HepG2 (cell line): ENCODE results near the gene CDK3. TPM values are rescaled to one million over a fixed set of nuclear protein-coding genes. Genes with fewer than 3 reads are reported as not detected.

Source experiments
- ATAC-seq: fragments of 200-7000 bp; cut with Tn5 transposase; 3 replicates; pipeline ENCODE4 v1.9.1; 2020; ENCODE audit warnings: mild to moderate bottlenecking, moderate library complexity
- BruUV-seq: library from RNA; stranded (reverse); fragments of 400-500 nt; replicated peaks from 2 replicates; lab custom pipeline; 2021; lab: Mats Ljungman, UMichigan
- CTCF ChIA-PET: fragments of 300-600 bp; formaldehyde crosslinking; extraction: SDS; loops from one replicate; lab custom pipeline; 2021; ENCODE audit warnings: low total read pairs, inconsistent platforms, low intra/inter-chr PET ratio; lab: Yijun Ruan, JAX
- POLR2A ChIA-PET: fragments of 350-600 bp; sonication (Branson Sonifier 250); formaldehyde crosslinking; loops from one replicate; lab custom pipeline; 2020; ENCODE audit warnings: antibody characterized with exemption, inconsistent platforms; lab: Yijun Ruan, JAX
- DNase-seq: peaks from one replicate; pipeline ENCODE4 v3.0.0-alpha.2; 2015; ENCODE audit warnings: low spot score
- FAIRE-seq: peaks from 3 replicates; lab custom pipeline; 2011; peaks lifted over from hg19 to GRCh38; lab: Jason Lieb, UNC
- H2AFZ ChIP-seq: one replicate; pipeline ENCODE4 v1.6.1; 2011; ENCODE audit warnings: low read length, inconsistent platforms
- H3K27ac ChIP-seq: fragments of 300-600 bp; 3 replicates; pipeline ENCODE4 v1.8.0; 2011; ENCODE audit warnings: mixed run types, mild to moderate bottlenecking, mixed read lengths, low read length, inconsistent platforms; ENCODE audit not compliant: insufficient read depth; ENCODE audit errors: extremely low read length
- H3K27me3 ChIP-seq, 2 experiments: fragments of 200-600 bp in 1 of 2; 2 replicates in 1 of 2; 3 replicates in 1 of 2; pipeline versions ENCODE4 v1.6.0 to v1.8.0; 2011; ENCODE audit warnings: low read length in 2 of 2, mild to moderate bottlenecking in 2 of 2, moderate library complexity in 2 of 2, inconsistent platforms in 1 of 2; ENCODE audit not compliant: insufficient read depth in 2 of 2, control insufficient read depth in 1 of 2
- H3K36me3 ChIP-seq, 2 experiments: fragments of 200-600 bp in 1 of 2; replicated peaks in 1 of 2; 2 replicates in 1 of 2; 3 replicates in 1 of 2; pipeline versions ENCODE4 v1.5.1 to v1.8.0; 2011; ENCODE audit warnings: low read length in 2 of 2, inconsistent platforms in 1 of 2; ENCODE audit not compliant: insufficient read depth in 2 of 2, control insufficient read depth in 1 of 2
- H3K4me1 ChIP-seq: 2 replicates; pipeline ENCODE4 v1.5.1; 2012; ENCODE audit warnings: low read length, inconsistent platforms; ENCODE audit not compliant: insufficient read depth
- H3K4me2 ChIP-seq: 2 replicates; pipeline ENCODE4 v1.6.0; 2011; ENCODE audit warnings: low read depth, low read length, inconsistent platforms
- H3K4me3 ChIP-seq, 3 experiments: fragments of 200-600 bp in 1 of 3; sonication (generic), shearing (Covaris generic) in 1 of 3; replicated peaks in 1 of 3; 2 replicates each; pipeline ENCODE4 v1.5.1; 2011 to 2016; ENCODE audit warnings: low read length in 3 of 3, inconsistent platforms in 2 of 3, low read depth in 2 of 3, mild to moderate bottlenecking in 2 of 3, control low read depth in 1 of 3, mixed read lengths in 1 of 3; ENCODE audit not compliant: insufficient read depth in 1 of 3
- H3K79me2 ChIP-seq: one replicate; pipeline ENCODE4 v1.6.1; 2011; ENCODE audit warnings: low read length, inconsistent platforms; ENCODE audit not compliant: insufficient read depth
- H3K9ac ChIP-seq: 2 replicates; pipeline ENCODE4 v1.6.0; 2011; ENCODE audit warnings: mild to moderate bottlenecking, low read depth, low read length, inconsistent platforms; ENCODE audit not compliant: insufficient read depth
- H3K9me3 ChIP-seq: 2 replicates; pipeline ENCODE4 v1.5.1; 2012; ENCODE audit warnings: mild to moderate bottlenecking, low read length
- H4K20me1 ChIP-seq: 2 replicates; pipeline ENCODE4 v1.6.0; 2011; ENCODE audit warnings: inconsistent platforms, mild to moderate bottlenecking, low read length, moderate library complexity; ENCODE audit not compliant: insufficient read depth
- ZMYM2 ChIP-seq: sonication (generic); formaldehyde crosslinking; IDR thresholded peaks from 2 replicates; pipeline ENCODE4 v1.8.0; 2022; ENCODE audit warnings: mild to moderate bottlenecking, missing genetic modification reagents
- ZNF687 ChIP-seq: sonication (generic); formaldehyde crosslinking; IDR thresholded peaks from 2 replicates; pipeline ENCODE4 v1.5.1; 2020; ENCODE audit warnings: mild to moderate bottlenecking, missing genetic modification reagents, moderate library complexity
- WGBS: methylation state at CpG from one replicate; pipeline ENCODE4 v1.1.6; 2017; ENCODE audit warnings: low lambda C conversion rate; 5-methylcytosine and 5-hydroxymethylcytosine counted together
- in situ Hi-C: cut with HindIII; loops from 2 replicates; pipeline ENCODE4 v1.10.0; 2017; ENCODE audit warnings: low pct_unique_long_range_greater_than_20kb; ENCODE audit not compliant: extremely low pct_ligation_motif_present
- intact Hi-C: fragments of 100-400 bp; cut with micrococcal nuclease; formaldehyde crosslinking; loops from one replicate; pipeline ENCODE4 v1.10.0; 2022; ENCODE audit not compliant: unreplicated experiment
- polyA plus RNA-seq, 8 experiments: library from polyadenylated mRNA; depleted of rRNA in 3 of 8; stranded (reverse) in 7 of 8; unstranded in 1 of 8; fragments of >200 nt; fragmentation: Illumina TruSeq in 4 of 8; extraction: Trizol in 4 of 8; gene quantifications; 2 replicates each; pipeline versions ENCODE4 v1.2.1 to v1.2.3, GENCODE V29; 2011 to 2016; ENCODE audit warnings: low read depth in 4 of 8, missing spikeins in 1 of 8, mixed read lengths in 1 of 8; ENCODE audit not compliant: insufficient read depth in 1 of 8
- total RNA-seq, 5 experiments: library from RNA; depleted of rRNA; stranded (reverse); fragments of >200 nt; fragmentation: Illumina TruSeq; extraction: Trizol; gene quantifications; 2 replicates each; pipeline ENCODE4 v1.2.3, GENCODE V29; 2016; ENCODE audit warnings: low read depth in 1 of 5

CDK3 gene
- total and polyA plus RNA-seq, 2 of the 13 experiments (the other 11 are each of a cell fraction or from before 2014, with no cell fraction given): 5.8 to 11.4 TPM

- no peak for DNase-seq
Measured at GRCh38 chr17:76024353-76024752, 23.7 kb downstream of the CDK3 start.

More at GRCh38 chr17:76024353-76024752, 23.7 kb downstream of the CDK3 start:
- no TSS peak for BruUV-seq
- no peaks in the 10 kb centered on the region for H4K20me1 ChIP-seq
- H3K9ac ChIP-seq: no peak overlapping the region
- no peak for FAIRE-seq
- 100% methylated on average over 1 of the region's 9 CpGs for WGBS
- no peaks in the 10 kb centered on the region for H3K79me2 ChIP-seq
- CTCF ChIA-PET: no interaction called here
- no peaks in the 10 kb centered on the region; a peak in 1 of 5 replicates for H3K27me3 ChIP-seq
- H3K4me1 ChIP-seq: peaks cover 40% of the 10 kb centered on the region
- in situ Hi-C loops (no loop called here), intact Hi-C loops (no loop called here)
- no peak overlapping the region for H3K27ac ChIP-seq
- H3K4me3 ChIP-seq: no peak overlapping the region
- no peak for ATAC-seq
- no peaks in the 10 kb centered on the region for H3K9me3 ChIP-seq
- H3K4me2 ChIP-seq: no peak overlapping the region
- TF ChIP-seq ZMYM2: no peak
- TF ChIP-seq ZNF687 (CRISPR knock-in tag): peak; percentile 10; the same call in 1 of the 2 replicates
- POLR2A ChIA-PET: no interaction called here
- peaks cover 1 to 9% of the 10 kb centered on the region in 2 experiments; a peak in 4 of 5 replicates for H3K36me3 ChIP-seq
- no peak overlapping the region for H2AFZ ChIP-seq
